A673 (cell line): ENCODE results near the gene SYNDIG1L. TPM values are rescaled to one million over a fixed set of nuclear protein-coding genes. Genes with fewer than 3 reads are reported as not detected.
"Not testable (repeated sequence)": the region's sequence is repeated elsewhere in the genome, so short reads cannot be mapped to it uniquely, and the experiment has no call there.

ENCODE experiments used
- BruUV-seq: library from RNA; stranded (reverse); fragments of 400-500 nt; replicated peaks from 2 replicates; lab custom pipeline; 2021; lab: Mats Ljungman, UMichigan
- CTCF ChIA-PET: fragments of 300-600 bp; sonication (Branson Sonifier 250); formaldehyde crosslinking; loops from one replicate; lab custom pipeline; 2022; ENCODE audit warnings: antibody characterized with exemption; lab: Charles Lee
- POLR2A ChIA-PET: fragments of 300-600 bp; sonication (Branson Sonifier 250); formaldehyde crosslinking; loops from one replicate; lab custom pipeline; 2022; ENCODE audit warnings: antibody characterized with exemption; ENCODE audit not compliant: low non-redundant PET; lab: Charles Lee
- DNase-seq: peaks from one replicate; pipeline ENCODE4 v3.0.0-alpha.2; 2015; ENCODE audit warnings: low spot score
- H3K27ac ChIP-seq: fragments of 200-600 bp; sonication (generic); 2 replicates; pipeline ENCODE4 v1.5.1; 2016; ENCODE audit warnings: mixed run types, low read depth, mild to moderate bottlenecking, mixed read lengths, antibody characterized with exemption, low read length; ENCODE audit not compliant: poor library complexity, severe bottlenecking
- H3K27me3 ChIP-seq: fragments of 200-600 bp; sonication (generic); replicated peaks from 2 replicates; pipeline ENCODE4 v1.6.1; 2017; ENCODE audit warnings: mixed run types, low read depth, mild to moderate bottlenecking, mixed read lengths, antibody characterized with exemption, low read length; ENCODE audit not compliant: insufficient read depth, poor library complexity
- H3K36me3 ChIP-seq: fragments of 200-600 bp; sonication (generic); 2 replicates; pipeline ENCODE4 v1.6.1; 2016; ENCODE audit warnings: mixed run types, mild to moderate bottlenecking, mixed read lengths, antibody characterized with exemption, low read length; ENCODE audit not compliant: insufficient read depth, poor library complexity, severe bottlenecking
- H3K4me1 ChIP-seq: fragments of 200-600 bp; sonication (generic); 2 replicates; pipeline ENCODE4 v1.6.1; 2017; ENCODE audit warnings: mixed run types, mild to moderate bottlenecking, mixed read lengths, antibody characterized with exemption, low read length; ENCODE audit not compliant: insufficient read depth, poor library complexity, severe bottlenecking
- H3K4me3 ChIP-seq: fragments of 200-600 bp; sonication (generic); 2 replicates; pipeline ENCODE4 v1.5.1; 2016; ENCODE audit warnings: low read depth, mixed run types, mild to moderate bottlenecking, mixed read lengths, low read length; ENCODE audit not compliant: poor library complexity, severe bottlenecking
- H3K9me3 ChIP-seq: fragments of 200-600 bp; sonication (generic); 2 replicates; pipeline ENCODE4 v1.6.1; 2016; ENCODE audit warnings: mixed run types, low read depth, mild to moderate bottlenecking, mixed read lengths, antibody characterized with exemption, low read length; ENCODE audit not compliant: poor library complexity, severe bottlenecking
- EZH2 ChIP-seq: fragments of 200-600 bp; sonication (generic); IDR thresholded peaks from 2 replicates; pipeline ENCODE4 v1.6.1; 2017; ENCODE audit warnings: borderline replicate concordance, low read depth, mild to moderate bottlenecking, mixed read lengths, antibody characterized with exemption, low read length; ENCODE audit not compliant: poor library complexity, severe bottlenecking
- intact Hi-C: fragments of 100-400 bp; cut with micrococcal nuclease; formaldehyde crosslinking; loops from one replicate; pipeline ENCODE4 v1.10.0; 2022; ENCODE audit not compliant: unreplicated experiment
- total RNA-seq: library from RNA; stranded (reverse); gene quantifications from 2 replicates; pipeline ENCODE4 v1.2.3, GENCODE V29; 2021
- TF ChIP-seq, protein P1 (sequence below): fragments of 300-800, 200-600 bp; sonication (generic); conservative IDR thresholded peaks from 2 replicates; pipeline ENCODE4 v1.5.1; 2017; ENCODE audit warnings: low read depth, mild to moderate bottlenecking, antibody characterized with exemption, low read length, moderate library complexity, mixed read lengths

Gene SYNDIG1L
- total RNA-seq, 1 experiment from 2014 or later, result not detected

DNA sequence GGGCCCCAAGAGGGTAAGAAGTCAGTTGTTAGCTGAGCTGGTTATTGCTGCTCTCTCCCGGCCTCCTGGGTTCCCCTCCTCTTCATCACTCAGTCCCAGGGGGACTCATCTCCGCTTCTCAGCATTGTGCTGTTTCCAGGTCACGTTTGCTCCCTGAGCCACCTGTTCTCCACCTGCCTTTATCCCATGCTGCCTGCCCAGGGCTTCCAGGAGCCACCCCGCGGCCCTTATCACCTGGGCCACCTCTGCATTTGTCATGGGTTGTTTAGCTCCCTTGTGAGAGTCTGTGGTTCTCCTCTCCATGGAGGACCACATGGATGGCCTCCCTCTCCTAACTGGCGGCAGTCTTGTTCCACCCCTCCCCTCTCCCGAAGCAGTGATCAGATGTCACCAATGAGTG lies 36.0 kb downstream of the SYNDIG1L start:
- ChIA-PET CTCF (no interaction called here), POLR2A (no interaction called here)

DNA sequence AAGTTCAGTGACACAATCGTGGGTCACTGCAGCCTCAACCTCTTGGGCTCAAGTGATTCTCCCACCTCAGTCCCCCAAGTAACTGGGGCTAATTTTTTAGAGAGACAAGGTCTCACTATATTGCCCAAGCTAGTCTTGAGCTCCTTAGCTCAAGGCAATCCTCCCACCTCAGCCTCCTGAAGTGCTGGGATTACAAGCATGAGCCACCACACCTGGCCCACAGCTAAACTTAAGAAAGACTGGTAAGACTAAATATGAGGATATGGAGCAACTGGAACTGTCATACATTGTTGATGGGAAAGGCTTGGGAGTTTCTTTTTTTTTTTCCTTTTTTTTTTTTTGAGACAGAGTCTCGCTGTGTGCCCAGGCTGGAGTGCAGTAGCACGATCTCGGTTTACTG lies 43.8 kb downstream of the SYNDIG1L start:
- Histone ChIP-seq H3K9me3 (no peaks in the 10 kb centered on the region), H3K4me1 (no peaks in the 10 kb centered on the region), H3K36me3 (no peaks in the 10 kb centered on the region), H3K27me3 (no peaks in the 10 kb centered on the region), H3K4me3 (no peak overlapping the region), H3K27ac (no peak overlapping the region)
- DNase-seq, result no peak
- TF ChIP-seq, protein P1, sequence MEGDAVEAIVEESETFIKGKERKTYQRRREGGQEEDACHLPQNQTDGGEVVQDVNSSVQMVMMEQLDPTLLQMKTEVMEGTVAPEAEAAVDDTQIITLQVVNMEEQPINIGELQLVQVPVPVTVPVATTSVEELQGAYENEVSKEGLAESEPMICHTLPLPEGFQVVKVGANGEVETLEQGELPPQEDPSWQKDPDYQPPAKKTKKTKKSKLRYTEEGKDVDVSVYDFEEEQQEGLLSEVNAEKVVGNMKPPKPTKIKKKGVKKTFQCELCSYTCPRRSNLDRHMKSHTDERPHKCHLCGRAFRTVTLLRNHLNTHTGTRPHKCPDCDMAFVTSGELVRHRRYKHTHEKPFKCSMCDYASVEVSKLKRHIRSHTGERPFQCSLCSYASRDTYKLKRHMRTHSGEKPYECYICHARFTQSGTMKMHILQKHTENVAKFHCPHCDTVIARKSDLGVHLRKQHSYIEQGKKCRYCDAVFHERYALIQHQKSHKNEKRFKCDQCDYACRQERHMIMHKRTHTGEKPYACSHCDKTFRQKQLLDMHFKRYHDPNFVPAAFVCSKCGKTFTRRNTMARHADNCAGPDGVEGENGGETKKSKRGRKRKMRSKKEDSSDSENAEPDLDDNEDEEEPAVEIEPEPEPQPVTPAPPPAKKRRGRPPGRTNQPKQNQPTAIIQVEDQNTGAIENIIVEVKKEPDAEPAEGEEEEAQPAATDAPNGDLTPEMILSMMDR, result no peak
- no peak for TF ChIP-seq EZH2
- intact Hi-C loops, result no loop called here
- CTCF ChIA-PET, result no interaction called here
- no TSS peak for BruUV-seq
- POLR2A ChIA-PET, result no interaction called here

More for the DNA sequence above, 36.0 kb downstream of the SYNDIG1L start:
- H3K36me3 ChIP-seq, result no peaks in the 10 kb centered on the region
- H3K27ac ChIP-seq, result no peak overlapping the region
- no peak for DNase-seq
- intact Hi-C loops, result no loop called here
- no peak for TF ChIP-seq EZH2
- TF ChIP-seq, protein P1, result no peak
- H3K4me1 ChIP-seq, result no peaks in the 10 kb centered on the region
- BruUV-seq, result no TSS peak
- H3K9me3 ChIP-seq, result no peaks in the 10 kb centered on the region
- peaks cover 2% of the 10 kb centered on the region for H3K27me3 ChIP-seq
- no peak overlapping the region for H3K4me3 ChIP-seq

DNA sequence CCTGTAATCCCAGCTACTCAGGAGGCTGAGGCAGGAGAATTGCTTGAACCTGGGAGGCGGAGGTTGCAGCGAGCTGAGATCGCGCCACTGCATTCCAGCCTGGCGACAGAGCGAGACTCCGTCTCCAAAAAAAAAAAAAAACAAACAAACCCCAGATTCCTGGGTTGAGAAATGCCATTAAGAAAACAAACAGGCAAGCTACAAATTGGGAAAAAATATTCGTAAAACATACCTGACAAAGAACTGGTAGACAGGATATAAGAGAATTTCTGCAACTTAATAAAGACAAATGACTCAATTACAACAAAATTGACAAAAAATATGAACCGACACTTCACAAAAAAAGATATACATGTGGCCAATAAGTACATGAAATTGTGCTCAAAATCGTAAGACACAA lies 44.4 kb downstream of the SYNDIG1L start:
- H3K4me1 ChIP-seq, H3K36me3 ChIP-seq, H3K4me3 ChIP-seq, intact Hi-C loops, H3K9me3 ChIP-seq, BruUV-seq, H3K27me3 ChIP-seq, H3K27ac ChIP-seq, DNase-seq: not testable (repeated sequence)
- CTCF ChIA-PET, result interaction anchor here (0.7 kb wide), 1 partner anchor 203 kb away, joined by 5 read pairs; no protein-coding TSS in a partner anchor
- POLR2A ChIA-PET, result interaction anchor here (0.6 kb wide), 1 partner anchor 184 kb away, joined by 6 read pairs; no protein-coding TSS in a partner anchor

DNA sequence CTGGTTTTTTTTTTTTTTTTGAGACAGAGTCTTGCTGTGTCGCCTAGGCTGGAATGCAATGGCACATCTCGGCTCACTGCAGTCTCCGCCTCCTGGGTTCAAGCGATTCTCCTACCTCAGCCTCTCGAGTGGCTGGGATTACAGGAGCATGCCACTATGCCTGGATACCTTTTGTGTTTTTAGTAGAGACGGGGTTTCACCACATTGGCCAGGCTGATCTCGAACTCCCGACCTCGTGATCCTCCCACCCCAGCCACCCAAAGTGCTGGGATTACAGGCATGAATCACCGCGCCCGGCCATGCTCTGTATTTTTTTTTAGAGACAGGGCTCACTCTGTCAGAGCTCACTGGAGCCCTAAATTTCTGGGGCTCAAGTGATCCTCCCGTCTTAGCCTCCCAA lies 45.2 kb downstream of the SYNDIG1L start:
- ChIA-PET POLR2A (interaction anchor here (0.6 kb wide), 1 partner anchor 183 kb away, joined by 6 read pairs; no protein-coding TSS in a partner anchor), CTCF (no interaction called here)

More for the DNA sequence above, 45.2 kb downstream of the SYNDIG1L start:
- Histone ChIP-seq H3K4me1 (no peaks in the 10 kb centered on the region), H3K4me3 (no peak overlapping the region), H3K9me3 (no peaks in the 10 kb centered on the region), H3K27me3 (no peaks in the 10 kb centered on the region), H3K36me3 (no peaks in the 10 kb centered on the region), H3K27ac (no peak overlapping the region)
- no TSS peak for BruUV-seq
- no peak for TF ChIP-seq EZH2
- TF ChIP-seq, protein P1, result no peak
- DNase-seq, result no peak
- intact Hi-C loops, result no loop called here
